GM21825 (cell line): ENCODE results near the gene FKBP5.
"Not testable (repeated sequence)": the region's sequence is repeated elsewhere in the genome, so short reads cannot be mapped to it uniquely, and the experiment has no call there.

Experiments
- ATAC-seq: cut with Tn5 transposase; IDR thresholded peaks from one replicate; pipeline ENCODE4 v1.9.1; 2021; ENCODE audit warnings: mild to moderate bottlenecking, moderate library complexity; ENCODE audit not compliant: unreplicated experiment

Gene FKBP5

GRCh38 chr6:35589904-35590303 lies 98.8 kb downstream of the FKBP5 start:
- ATAC-seq = no peak

DNA sequence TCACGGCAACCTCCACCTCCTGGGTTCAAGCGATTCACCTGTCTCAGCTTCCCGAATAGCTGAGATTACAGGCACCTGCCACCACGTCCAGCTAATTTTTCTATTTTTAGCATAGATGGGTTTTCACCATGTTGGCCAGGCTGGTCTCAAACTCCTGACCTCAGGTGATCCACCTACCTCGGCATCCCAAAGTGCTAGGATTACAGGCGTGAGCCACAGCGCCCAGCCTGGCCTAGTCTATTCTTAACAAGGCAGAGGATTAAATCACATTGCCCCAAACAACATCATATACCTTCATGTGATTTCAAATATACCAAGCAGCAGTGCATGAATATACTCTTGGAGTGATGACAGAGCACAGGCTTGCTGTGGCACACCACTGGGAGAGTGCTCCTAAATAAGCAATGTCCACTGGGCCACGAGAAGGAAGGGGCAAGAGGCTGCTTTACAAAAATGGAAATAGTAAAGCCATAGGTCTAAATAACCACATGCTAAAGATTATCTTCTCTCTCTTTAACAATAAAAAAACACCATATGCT lies 99.4 kb downstream of the FKBP5 start:
- ATAC-seq = no peak

DNA sequence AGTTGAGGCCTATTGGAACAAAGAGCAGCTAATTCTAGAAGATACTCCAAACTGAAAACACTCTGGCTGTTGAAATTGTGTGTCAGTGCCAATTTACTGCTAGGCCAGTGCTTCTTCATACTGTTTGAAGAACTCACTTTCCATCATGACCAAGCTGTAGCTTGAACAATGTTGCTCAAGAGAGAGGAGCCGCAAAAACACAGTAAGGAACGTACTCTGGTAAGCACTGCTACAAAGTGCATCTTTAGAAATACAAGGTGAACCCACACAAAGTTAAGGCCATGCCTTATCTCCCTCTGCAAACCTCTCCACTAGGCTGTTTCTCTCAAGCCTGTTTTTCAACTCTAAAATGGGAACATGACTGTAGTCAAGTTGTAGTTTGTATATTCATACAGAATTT lies 101.5 kb downstream of the FKBP5 start:
- ATAC-seq = no peak

- ATAC-seq = no peak
Measured at GRCh38 chr6:35586542-35586941, 102.2 kb downstream of the FKBP5 start.

GRCh38 chr6:35585658-35586057 lies 103.1 kb downstream of the FKBP5 start:
- ATAC-seq = no peak

- no peak for ATAC-seq
Measured at GRCh38 chr6:35583893-35584688, 104.6 kb downstream of the FKBP5 start.

GRCh38 chr6:35582315-35582714 lies 106.4 kb downstream of the FKBP5 start:
- no peak for ATAC-seq

DNA sequence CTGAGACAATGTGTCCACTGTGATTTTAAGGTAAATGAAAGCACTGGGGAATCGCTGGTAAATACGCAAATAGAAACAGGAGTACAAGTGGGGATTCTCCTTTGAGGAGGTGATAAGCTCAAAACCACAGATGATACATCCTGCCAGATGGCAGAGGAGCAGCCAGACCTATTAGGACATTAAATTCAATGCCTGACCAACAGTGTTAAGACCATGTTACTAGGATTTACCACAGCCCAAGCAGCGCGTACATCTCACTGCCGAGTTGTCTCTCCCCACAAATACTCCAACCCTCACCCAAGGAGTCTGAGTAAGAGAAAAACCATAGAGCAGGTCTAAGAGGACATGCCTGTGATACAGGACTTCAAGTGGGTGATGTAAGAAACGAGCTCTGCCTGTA lies 107.1 kb downstream of the FKBP5 start:
- ATAC-seq = no peak

DNA sequence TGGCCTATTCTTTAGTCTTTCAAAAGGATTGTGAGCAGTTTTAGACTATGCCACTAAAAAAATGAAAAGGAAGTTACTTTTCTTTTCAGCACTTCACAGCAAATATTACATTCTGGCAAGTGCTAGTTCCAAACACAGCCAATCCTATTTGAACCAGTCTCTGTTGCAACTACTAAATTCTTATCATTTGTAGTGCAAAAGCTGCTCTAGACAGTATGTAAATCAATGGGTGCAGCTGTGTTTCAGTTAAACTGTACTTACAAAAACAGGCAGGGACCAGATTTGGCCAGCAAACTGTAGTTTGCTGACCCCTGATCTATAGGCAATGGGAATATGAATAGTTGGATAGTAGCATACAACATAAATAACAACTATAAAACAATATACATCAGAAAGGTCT lies 107.9 kb downstream of the FKBP5 start:
- no peak for ATAC-seq

- no peak for ATAC-seq
Measured at GRCh38 chr6:35576682-35577081, 112.0 kb downstream of the FKBP5 start.

DNA sequence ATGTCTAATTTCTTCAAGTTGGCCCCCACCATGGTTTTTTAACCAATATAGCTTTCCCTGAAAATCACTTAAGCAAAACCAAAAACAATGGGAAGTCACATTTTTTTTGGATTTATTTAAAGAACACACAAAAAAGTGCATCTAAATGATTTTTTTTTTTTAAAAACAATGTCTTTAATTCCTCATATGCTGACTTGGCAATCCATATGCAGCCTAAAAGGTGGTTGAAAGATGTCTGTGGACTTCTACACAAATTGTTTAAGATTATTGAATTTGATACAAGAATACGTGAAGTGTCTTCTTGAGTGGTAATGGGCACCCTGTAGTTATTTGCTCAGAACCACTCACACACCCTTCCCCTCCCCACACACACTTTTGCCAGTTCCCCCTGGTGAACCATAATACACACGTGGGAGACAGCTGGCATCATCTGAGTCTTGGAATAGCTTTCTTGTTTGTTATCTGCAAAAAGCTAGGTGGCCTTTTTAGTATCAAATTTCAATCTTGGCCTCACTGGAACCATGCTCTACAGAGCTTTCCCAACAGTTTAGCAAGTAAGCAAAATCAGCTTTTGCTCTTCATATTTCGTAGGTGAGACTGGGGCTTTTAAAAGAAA lies 115.1 kb downstream of the FKBP5 start:
- no peak for ATAC-seq

GRCh38 chr6:35570885-35571330 lies 117.8 kb downstream of the FKBP5 start:
- not testable (repeated sequence) for ATAC-seq

- ATAC-seq = no peak
Measured at GRCh38 chr6:35569011-35569461, 119.7 kb downstream of the FKBP5 start.

DNA sequence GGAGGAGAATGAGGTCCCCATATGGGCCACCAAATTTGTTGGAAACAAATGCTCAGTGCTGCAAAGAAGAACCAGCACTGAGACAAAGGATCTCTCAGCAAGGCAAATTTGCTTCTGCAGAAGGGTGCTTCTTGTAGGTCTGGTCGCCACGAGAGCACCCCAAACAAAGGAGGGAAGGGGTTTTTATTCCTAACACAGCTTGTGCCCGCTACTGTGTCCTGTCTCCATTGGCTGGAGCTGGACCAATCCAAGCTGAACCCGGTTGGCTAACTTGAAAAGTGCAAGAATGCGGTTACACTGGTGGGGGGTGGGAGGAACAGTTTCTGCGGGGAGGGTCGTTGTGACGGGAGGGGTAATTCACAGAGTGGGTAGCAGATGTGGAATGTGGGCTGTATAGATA lies 121.9 kb downstream of the FKBP5 start:
- no peak for ATAC-seq

DNA sequence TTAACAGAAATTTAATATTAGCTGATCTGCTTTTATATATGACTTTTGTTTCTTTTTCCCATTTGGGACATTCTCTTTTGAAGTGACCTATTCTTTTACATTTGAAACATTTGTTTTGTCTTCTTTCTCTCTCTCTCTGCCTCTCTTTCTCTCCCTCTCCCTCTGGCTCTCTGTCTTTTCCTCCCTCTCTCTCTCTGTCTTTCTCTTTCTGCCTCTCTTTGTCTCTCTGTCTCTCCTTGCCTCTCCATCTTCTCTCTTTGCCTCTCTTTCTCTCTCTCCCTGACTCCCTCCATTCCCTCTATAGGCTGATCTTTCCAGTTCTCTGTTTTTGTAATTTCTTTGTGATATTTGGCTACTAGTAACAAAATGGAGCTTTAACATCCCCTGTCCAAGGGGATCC lies 124.0 kb downstream of the FKBP5 start:
- ATAC-seq = no peak

DNA sequence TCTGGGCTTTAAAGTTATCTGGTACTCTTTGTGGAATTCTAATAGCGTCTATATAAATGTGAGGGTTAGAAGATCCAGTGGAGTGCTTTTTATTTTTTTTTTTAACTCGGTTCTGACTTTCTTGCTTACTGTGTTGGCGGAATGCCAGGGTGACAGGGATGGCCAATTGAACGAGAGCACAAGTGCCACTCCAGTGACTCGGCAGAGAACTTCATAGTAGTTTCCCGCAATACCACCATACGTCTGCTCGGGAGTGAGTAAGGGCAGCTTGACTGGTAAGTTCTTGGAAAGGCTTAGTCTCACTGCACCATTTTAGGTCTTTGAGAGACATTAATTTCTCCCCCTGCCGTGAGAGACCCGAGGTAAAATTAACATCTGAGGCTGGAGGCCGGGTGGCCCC lies 126.7 kb downstream of the FKBP5 start:
- ATAC-seq = no peak

GRCh38 chr6:35561113-35561512 lies 127.6 kb downstream of the FKBP5 start:
- ATAC-seq = no peak

DNA sequence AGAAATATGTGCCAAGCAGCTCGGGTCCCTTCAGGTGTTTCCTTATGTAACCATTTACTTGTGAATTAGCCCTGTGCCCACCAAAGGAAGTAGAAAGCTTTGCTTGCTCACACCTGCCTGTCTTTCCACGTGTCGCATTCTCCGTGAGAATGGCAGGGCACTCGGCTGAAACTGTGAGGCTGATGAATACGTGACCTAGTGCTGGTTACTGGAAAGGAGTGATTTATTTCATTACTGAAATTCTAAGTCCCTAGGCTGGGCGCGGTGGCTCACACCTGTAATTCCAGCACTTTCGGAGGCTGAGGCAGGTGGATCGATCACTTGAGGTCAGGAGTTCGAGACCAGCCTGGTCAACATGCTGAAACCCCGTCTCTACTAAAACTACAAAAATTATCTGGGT lies 130.1 kb downstream of the FKBP5 start:
- no peak for ATAC-seq

- no peak for ATAC-seq
Measured at GRCh38 chr6:35557239-35557638, 131.5 kb downstream of the FKBP5 start.

DNA sequence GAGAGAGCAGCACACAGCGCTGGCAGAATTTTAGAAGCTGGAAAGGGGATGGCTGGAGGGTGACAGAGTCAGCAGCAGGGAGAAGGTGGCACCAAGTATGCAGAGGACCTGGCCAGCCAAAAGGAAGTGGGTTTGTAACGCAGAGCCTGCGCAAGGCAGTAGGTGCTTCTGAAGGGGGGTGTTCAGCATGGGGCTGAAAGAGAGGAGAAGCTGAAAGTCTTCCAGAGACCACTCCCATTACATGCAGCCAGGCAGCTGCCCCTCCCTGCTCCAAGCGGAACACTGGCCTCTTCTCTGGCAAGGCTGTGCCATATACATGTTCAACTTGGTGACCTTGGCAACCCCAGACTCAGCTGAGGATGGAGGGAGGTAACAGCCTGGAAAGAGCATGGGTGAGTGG lies 133.9 kb downstream of the FKBP5 start:
- ATAC-seq = no peak

GRCh38 chr6:35553315-35553714 lies 135.4 kb downstream of the FKBP5 start:
- ATAC-seq = no peak

DNA sequence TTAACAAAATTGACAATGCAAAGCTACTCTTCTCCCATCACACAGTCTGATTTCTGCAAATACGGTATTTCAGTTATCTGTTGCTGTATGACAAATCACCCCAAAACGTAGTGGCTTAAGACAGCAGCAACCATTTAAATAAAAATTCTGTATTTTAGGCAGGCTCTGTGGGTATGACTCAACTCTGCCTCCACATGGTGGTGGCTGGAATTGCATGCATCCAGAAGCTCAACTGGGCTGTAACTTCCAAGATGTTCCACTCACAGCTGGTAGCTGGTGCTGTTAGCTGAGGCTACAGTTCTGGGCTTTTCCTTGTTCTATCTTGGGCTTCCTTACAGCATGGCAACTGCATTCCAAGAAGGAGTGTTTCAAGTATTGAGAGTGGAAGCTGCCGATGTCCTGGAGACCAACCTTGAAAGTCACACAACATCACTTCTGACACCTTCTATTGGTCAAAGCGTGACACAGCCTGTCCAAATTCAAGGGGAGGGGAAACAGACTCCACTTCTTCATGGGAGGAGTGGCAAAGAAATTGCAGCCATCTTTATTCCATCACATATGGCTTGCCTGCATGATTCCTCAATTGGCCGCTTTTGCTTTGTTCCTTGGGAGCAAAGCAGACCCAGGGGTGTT lies 136.3 kb downstream of the FKBP5 start:
- ATAC-seq = no peak
